ENCODE measurements around the gene GCSAM.
"Not testable (repeated sequence)": the region's sequence is repeated elsewhere in the genome, so short reads cannot be mapped to it uniquely, and the experiment has no call there.

The GCSAM gene

GRCh38 chr3:112074616-112075497 is 58.2 kb downstream of the GCSAM start:
- DNase-seq (ENCODE audit: low read depth in 2 of 2, low spot score in 1 of 2), result no peak

DNA sequence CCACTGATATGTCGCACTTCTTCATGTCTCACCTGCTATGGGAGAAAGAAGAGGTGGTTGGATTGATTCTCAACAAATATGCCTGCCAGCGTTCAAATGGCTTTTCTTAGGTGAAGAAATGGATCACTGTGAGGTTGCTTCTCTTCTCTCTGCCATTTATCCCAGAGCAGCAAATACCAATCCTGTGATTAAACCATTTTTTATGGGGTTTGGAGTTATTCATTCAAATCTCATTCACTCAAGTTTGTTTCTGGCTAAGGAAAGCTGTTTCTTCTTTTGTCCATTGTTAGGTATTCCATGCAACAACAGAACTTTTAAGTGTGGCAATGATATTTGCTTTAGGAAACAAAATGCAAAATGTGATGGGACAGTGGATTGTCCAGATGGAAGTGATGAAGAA is 59.0 kb downstream of the GCSAM start:
- no peak for DNase-seq (ENCODE audit: low read depth in 2 of 2, low spot score in 1 of 2)

- DNase-seq (ENCODE audit: low read depth in 2 of 2, low spot score in 1 of 2), result not testable (repeated sequence)
These were observed 60.5 kb downstream of the GCSAM start for GRCh38 chr3:112072387-112073060.
